ENCODE measurements around the gene OLIG1. TPM values are rescaled to one million over a fixed set of nuclear protein-coding genes. Genes with fewer than 3 reads are reported as not detected.

Gene OLIG1
- total RNA-seq, 2 donors from 2014 or later: 0.48 TPM; not detected in 1

- Mint-ChIP-seq H3K36me3 (ENCODE audit: low read depth) (no peaks in the 10 kb centered on the region), H3K9me3 (no peaks in the 10 kb centered on the region), H3K27me3 (ENCODE audit: insufficient read depth) (peaks cover 99% of the 10 kb centered on the region), H3K27ac (no peak overlapping the region), H3K4me1 (peaks cover 23% of the 10 kb centered on the region), H3K4me3 (no peak overlapping the region)
- no peak for TF ChIP-seq CTCF (conservative IDR thresholded peaks at IDR 0.05)
- peak; percentile 33 for DNase-seq
- no peak overlapping the region for H3K9ac ChIP-seq (ENCODE audit: extremely low read depth, low read length, poor library complexity, severe bottlenecking)
- H3K27me3 ChIP-seq (ENCODE audit: control insufficient read depth, insufficient read depth, low read length, poor library complexity, severe bottlenecking): peaks cover 100% of the 10 kb centered on the region
- no peak overlapping the region for H3K27ac ChIP-seq (ENCODE audit: low read depth, low read length)
- H3K4me3 ChIP-seq (ENCODE audit: low read length): no peak overlapping the region
- H3K36me3 ChIP-seq (ENCODE audit: control insufficient read depth, insufficient read depth, low read length): no peaks in the 10 kb centered on the region
- H3K9me3 ChIP-seq (ENCODE audit: control insufficient read depth, low read length): no peaks in the 10 kb centered on the region
- peaks cover 5% of the 10 kb centered on the region for H3K4me1 ChIP-seq (ENCODE audit: control insufficient read depth, insufficient read depth, low read length)
- WGBS, 2 experiments (ENCODE audit: insufficient coverage in 1 of 2, insufficient read length in 1 of 2): 46 to 50% methylated on average over 2 to 4 of the region's 4 CpGs
These were observed 48.3 kb upstream of the OLIG1 start for GRCh38 chr21:33021667-33022066.

DNA sequence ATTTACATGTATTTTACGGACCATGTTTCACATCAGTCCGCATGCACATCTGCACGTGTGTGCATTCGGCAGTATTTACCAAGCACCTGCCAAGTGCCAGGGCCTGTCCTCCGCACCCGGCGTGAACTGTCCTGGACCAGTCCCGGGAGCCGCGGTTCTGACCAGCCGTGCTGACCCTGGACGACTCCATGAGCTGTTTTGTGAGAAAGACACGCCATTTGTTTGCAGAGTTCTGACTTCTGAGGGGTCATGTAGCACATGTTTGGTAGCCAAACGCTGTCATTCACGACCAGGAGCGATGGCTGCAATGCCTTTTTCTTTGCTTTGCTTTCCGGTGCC is 47.5 kb upstream of the OLIG1 start:
- Histone ChIP-seq H3K27ac (ENCODE audit: low read depth, low read length) (no peak overlapping the region), H3K4me1 (ENCODE audit: control insufficient read depth, insufficient read depth, low read length) (peaks cover 5% of the 10 kb centered on the region), H3K36me3 (ENCODE audit: control insufficient read depth, insufficient read depth, low read length) (no peaks in the 10 kb centered on the region), H3K9me3 (ENCODE audit: control insufficient read depth, low read length) (no peaks in the 10 kb centered on the region), H3K27me3 (ENCODE audit: control insufficient read depth, insufficient read depth, low read length, poor library complexity, severe bottlenecking) (peaks cover 100% of the 10 kb centered on the region), H3K9ac (ENCODE audit: extremely low read depth, low read length, poor library complexity, severe bottlenecking) (no peak overlapping the region), H3K4me3 (ENCODE audit: low read length) (no peak overlapping the region)
- Mint-ChIP-seq H3K4me1 (peaks cover 23% of the 10 kb centered on the region), H3K27me3 (ENCODE audit: insufficient read depth) (peaks cover 97% of the 10 kb centered on the region), H3K9me3 (no peaks in the 10 kb centered on the region), H3K4me3 (peak overlapping the region; percentile 45), H3K36me3 (ENCODE audit: low read depth) (no peaks in the 10 kb centered on the region), H3K27ac (no peak overlapping the region)
- no peak for TF ChIP-seq CTCF (conservative IDR thresholded peaks at IDR 0.05)
- DNase-seq: peak; percentile 46
- 27 to 29% methylated on average over 9 to 17 of the region's 17 CpGs for WGBS, 2 experiments (ENCODE audit: insufficient coverage in 1 of 2, insufficient read length in 1 of 2)

- no peak for TF ChIP-seq CTCF (conservative IDR thresholded peaks at IDR 0.05)
- Mint-ChIP-seq H3K4me1 (peaks cover 23% of the 10 kb centered on the region), H3K4me3 (peak overlapping the region; percentile 45), H3K36me3 (ENCODE audit: low read depth) (no peaks in the 10 kb centered on the region), H3K27me3 (ENCODE audit: insufficient read depth) (peaks cover 95% of the 10 kb centered on the region), H3K27ac (no peak overlapping the region), H3K9me3 (no peaks in the 10 kb centered on the region)
- H3K36me3 ChIP-seq (ENCODE audit: control insufficient read depth, insufficient read depth, low read length): no peaks in the 10 kb centered on the region
- 2% methylated on average over 20 to 52 of the region's 52 CpGs for WGBS, 2 experiments (ENCODE audit: insufficient coverage in 1 of 2, insufficient read length in 1 of 2)
- peaks cover 5% of the 10 kb centered on the region for H3K4me1 ChIP-seq (ENCODE audit: control insufficient read depth, insufficient read depth, low read length)
- peak; percentile 71 for DNase-seq
- no peaks in the 10 kb centered on the region for H3K9me3 ChIP-seq (ENCODE audit: control insufficient read depth, low read length)
- H3K27me3 ChIP-seq (ENCODE audit: control insufficient read depth, insufficient read depth, low read length, poor library complexity, severe bottlenecking): peaks cover 100% of the 10 kb centered on the region
- H3K4me3 ChIP-seq (ENCODE audit: low read length): no peak overlapping the region
- no peak overlapping the region for H3K9ac ChIP-seq (ENCODE audit: extremely low read depth, low read length, poor library complexity, severe bottlenecking)
- no peak overlapping the region for H3K27ac ChIP-seq (ENCODE audit: low read depth, low read length)
These were observed 46.9 kb upstream of the OLIG1 start for GRCh38 chr21:33022828-33023573.
